ENCODE results near the gene GGN.

- no peak for TF ChIP-seq YY1 (IDR thresholded peaks at IDR 0.05; ENCODE audit: insufficient read depth, insufficient read length)
- no peak for TF ChIP-seq ZNF274 (IDR thresholded peaks at IDR 0.05; ENCODE audit: low read depth, low read length)
- TF ChIP-seq SUZ12 (IDR thresholded peaks at IDR 0.05; ENCODE audit: extremely low read depth, insufficient read depth, insufficient read length): no peak
Observed at GRCh38 chr19:38417544-38418506, 30.0 kb upstream of the GGN start.
